Measurements from ENCODE around the gene HDAC4. TPM values are rescaled to one million over a fixed set of nuclear protein-coding genes. Genes with fewer than 3 reads are reported as not detected.

The HDAC4 gene
- total RNA-seq, 1 experiment from 2014 or later = 47.6 TPM

DNA sequence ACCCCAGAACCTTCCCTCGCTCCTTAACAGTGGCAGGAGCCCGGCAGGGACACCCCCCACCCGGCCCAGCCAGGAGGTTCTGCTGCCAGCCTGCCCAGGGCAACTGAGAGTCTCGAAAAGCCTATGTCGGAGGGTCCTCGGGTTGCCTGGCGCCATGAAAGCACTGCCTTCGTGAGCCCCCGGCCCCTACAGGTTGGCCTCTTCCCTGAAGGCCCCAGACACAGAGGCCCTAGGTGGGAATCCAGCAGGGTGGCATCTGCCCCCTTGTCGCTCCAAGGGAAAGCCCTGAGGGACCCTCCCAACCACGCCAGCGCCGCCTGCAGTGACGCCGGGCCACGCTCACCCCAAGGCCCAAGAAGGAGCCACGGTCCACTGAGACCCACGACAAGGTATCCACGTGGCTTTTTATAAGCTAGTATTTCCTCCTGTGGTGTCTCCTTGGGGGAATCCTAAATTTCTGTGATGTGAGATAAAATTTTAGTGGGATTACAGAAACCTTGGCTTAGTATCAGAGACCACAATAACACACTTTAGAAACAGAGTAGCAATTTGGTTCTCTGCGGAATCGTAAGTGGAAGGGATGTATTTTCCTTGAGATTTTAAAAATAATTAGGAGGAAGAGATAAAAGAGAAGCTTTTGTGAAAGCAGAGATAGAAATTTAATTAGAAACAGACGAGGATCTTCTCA, 138.9 kb downstream of the HDAC4 start (continued):
- TF ChIP-seq ELF1 (IDR thresholded peaks at IDR 0.05; ENCODE audit: borderline replicate concordance, low read depth) (no peak), ATF3 (IDR thresholded peaks at IDR 0.05) (no peak), EGR1 (IDR thresholded peaks at IDR 0.05; ENCODE audit: low read depth) (no peak), SRF (IDR thresholded peaks at IDR 0.05; ENCODE audit: low read depth) (no peak), EZH2 (IDR thresholded peaks at IDR 0.05) (no peak)

DNA sequence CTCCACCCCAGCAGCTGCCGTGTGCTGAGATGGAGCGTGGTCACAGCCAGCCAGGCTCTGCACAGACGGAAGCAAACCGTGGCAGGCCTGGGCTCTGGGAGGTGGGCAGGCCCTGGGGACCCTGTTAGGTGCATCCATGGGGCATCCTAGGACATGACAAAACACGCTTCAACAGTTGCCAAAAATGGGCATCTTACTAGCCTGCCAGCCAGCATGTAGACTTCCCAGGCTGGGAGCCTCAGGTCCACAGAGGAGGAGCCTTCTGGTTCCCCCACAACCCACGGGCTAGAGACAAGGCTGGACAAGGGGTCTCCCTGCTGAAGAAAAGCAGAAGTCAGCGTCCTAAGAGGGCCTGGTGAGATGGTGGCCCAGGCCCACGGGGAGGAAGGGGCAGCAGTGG, 139.5 kb downstream of the HDAC4 start:
- Histone ChIP-seq H3K9me2 (ENCODE audit: insufficient read depth) (no peaks in the 10 kb centered on the region), H3K9ac (ENCODE audit: low read length) (no peak overlapping the region), H3K4me2 (ENCODE audit: low read length) (no peak overlapping the region), H4K20me1 (ENCODE audit: insufficient read depth) (no peaks in the 10 kb centered on the region), H2AFZ (ENCODE audit: low read depth, low read length, poor library complexity, severe bottlenecking) (no peak overlapping the region), H3K4me3 (replicated peaks in 1 of 2; ENCODE audit: low read depth in 1 of 2, low read length in 2 of 2) (no peak overlapping the region), H3K79me2 (ENCODE audit: insufficient read depth, low read length) (peaks cover 72% of the 10 kb centered on the region), H3K36me3 (ENCODE audit: control insufficient read depth in 1 of 2, insufficient read depth in 2 of 2, low read length in 2 of 2) (no peaks in the 10 kb centered on the region), H3K4me1 (ENCODE audit: control insufficient read depth in 1 of 2, insufficient read depth in 2 of 2, low read length in 2 of 2) (peaks cover 47 to 78% of the 10 kb centered on the region in 2 experiments), H3K9me3 (ENCODE audit: control insufficient read depth in 1 of 2, insufficient read depth in 1 of 2, low read depth in 1 of 2, low read length in 2 of 2) (no peaks in the 10 kb centered on the region), H3K27ac (ENCODE audit: low read depth, low read length) (no peak overlapping the region; the same call in 1 of the 2 replicates), H3K27me3 (ENCODE audit: insufficient read depth, low read length) (no peaks in the 10 kb centered on the region)
- no peak for TF ChIP-seq SRF (IDR thresholded peaks at IDR 0.05; ENCODE audit: low read depth)
- TF ChIP-seq, protein P1, sequence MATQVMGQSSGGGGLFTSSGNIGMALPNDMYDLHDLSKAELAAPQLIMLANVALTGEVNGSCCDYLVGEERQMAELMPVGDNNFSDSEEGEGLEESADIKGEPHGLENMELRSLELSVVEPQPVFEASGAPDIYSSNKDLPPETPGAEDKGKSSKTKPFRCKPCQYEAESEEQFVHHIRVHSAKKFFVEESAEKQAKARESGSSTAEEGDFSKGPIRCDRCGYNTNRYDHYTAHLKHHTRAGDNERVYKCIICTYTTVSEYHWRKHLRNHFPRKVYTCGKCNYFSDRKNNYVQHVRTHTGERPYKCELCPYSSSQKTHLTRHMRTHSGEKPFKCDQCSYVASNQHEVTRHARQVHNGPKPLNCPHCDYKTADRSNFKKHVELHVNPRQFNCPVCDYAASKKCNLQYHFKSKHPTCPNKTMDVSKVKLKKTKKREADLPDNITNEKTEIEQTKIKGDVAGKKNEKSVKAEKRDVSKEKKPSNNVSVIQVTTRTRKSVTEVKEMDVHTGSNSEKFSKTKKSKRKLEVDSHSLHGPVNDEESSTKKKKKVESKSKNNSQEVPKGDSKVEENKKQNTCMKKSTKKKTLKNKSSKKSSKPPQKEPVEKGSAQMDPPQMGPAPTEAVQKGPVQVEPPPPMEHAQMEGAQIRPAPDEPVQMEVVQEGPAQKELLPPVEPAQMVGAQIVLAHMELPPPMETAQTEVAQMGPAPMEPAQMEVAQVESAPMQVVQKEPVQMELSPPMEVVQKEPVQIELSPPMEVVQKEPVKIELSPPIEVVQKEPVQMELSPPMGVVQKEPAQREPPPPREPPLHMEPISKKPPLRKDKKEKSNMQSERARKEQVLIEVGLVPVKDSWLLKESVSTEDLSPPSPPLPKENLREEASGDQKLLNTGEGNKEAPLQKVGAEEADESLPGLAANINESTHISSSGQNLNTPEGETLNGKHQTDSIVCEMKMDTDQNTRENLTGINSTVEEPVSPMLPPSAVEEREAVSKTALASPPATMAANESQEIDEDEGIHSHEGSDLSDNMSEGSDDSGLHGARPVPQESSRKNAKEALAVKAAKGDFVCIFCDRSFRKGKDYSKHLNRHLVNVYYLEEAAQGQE (IDR thresholded peaks at IDR 0.05; ENCODE audit: low read depth) = no peak
- TF ChIP-seq MAX (IDR thresholded peaks at IDR 0.05) = no peak
- no peak for TF ChIP-seq JUND (IDR thresholded peaks at IDR 0.05)
- TF ChIP-seq POLR2A (IDR thresholded peaks at IDR 0.05; ENCODE audit: borderline replicate concordance, extremely low read depth, insufficient read depth, insufficient read length) = no peak
- no peak for TF ChIP-seq POLR2AphosphoS5 (IDR thresholded peaks at IDR 0.05; ENCODE audit: low read depth, low read length)
- no peak for TF ChIP-seq ELF1 (IDR thresholded peaks at IDR 0.05; ENCODE audit: borderline replicate concordance, low read depth)
- no peak for TF ChIP-seq RAD21 (IDR thresholded peaks at IDR 0.05; ENCODE audit: low read depth)
- no peak for TF ChIP-seq CTCF (IDR thresholded peaks at IDR 0.05 in 2 of 3, conservative IDR thresholded peaks at IDR 0.05 in 1 of 3; ENCODE audit: borderline replicate concordance in 1 of 3, insufficient read depth in 1 of 3, low read depth in 2 of 3, low read length in 2 of 3)
- no peak for TF ChIP-seq FOSL1 (IDR thresholded peaks at IDR 0.05; ENCODE audit: low read depth)
- no peak for TF ChIP-seq CEBPB (IDR thresholded peaks at IDR 0.05; ENCODE audit: low read depth)
- TF ChIP-seq EGR1 (IDR thresholded peaks at IDR 0.05; ENCODE audit: low read depth) = no peak
- no peak for TF ChIP-seq ATF3 (IDR thresholded peaks at IDR 0.05)
- TF ChIP-seq CBX3 (IDR thresholded peaks at IDR 0.05; ENCODE audit: low read depth) = no peak
- TF ChIP-seq ZFX (IDR thresholded peaks at IDR 0.05) = no peak
- TF ChIP-seq EZH2 (IDR thresholded peaks at IDR 0.05) = no peak
- no peak for TF ChIP-seq EZH2phosphoT487 (IDR thresholded peaks at IDR 0.05; ENCODE audit: borderline replicate concordance)
- no peak for TF ChIP-seq SP1 (IDR thresholded peaks at IDR 0.05; ENCODE audit: low read depth)
- TF ChIP-seq TCF7L2 (IDR thresholded peaks at IDR 0.05; ENCODE audit: borderline replicate concordance, extremely low read depth, insufficient read depth, insufficient read length) = no peak
- POLR2A ChIA-PET = no interaction called here
- CTCF ChIA-PET = no interaction called here
- no peak for DNase-seq (ENCODE audit: low read depth, low spot score)
- no peak for ATAC-seq
- RAD21 ChIA-PET (ENCODE audit: low non-redundant PET in 1 of 2, low total read pairs in 2 of 2, uncharacterized antibody in 2 of 2, unreplicated experiment in 2 of 2) = no interaction called here
- BruUV-seq (replicated peaks) = no TSS peak
- intact Hi-C loops (cut with micrococcal nuclease) = no loop called here
